ENCODE results near the gene RGPD8. TPM values are rescaled to one million over a fixed set of nuclear protein-coding genes. Genes with fewer than 3 reads are reported as not detected.
"Not testable (repeated sequence)": the region's sequence is repeated elsewhere in the genome, so short reads cannot be mapped to it uniquely, and the experiment has no call there.

The RGPD8 gene
- total and polyA plus RNA-seq, 5 donors from 2014 or later: 1.9 to 48.1 (median 2.5) TPM

- Histone ChIP-seq H3K27me3 (ENCODE audit: control insufficient read depth, insufficient read depth, low read length) (no peaks in the 10 kb centered on the region), H3K27ac (ENCODE audit: insufficient read depth, low read length, poor library complexity, severe bottlenecking) (no peak overlapping the region), H3K9me3 (ENCODE audit: control insufficient read depth in 2 of 2, low read length in 2 of 2) (no peaks in the 10 kb centered on the region), H3K36me3 (ENCODE audit: control insufficient read depth, insufficient read depth, low read length) (no peaks in the 10 kb centered on the region), H3K4me3 (ENCODE audit: low read depth, low read length) (no peak overlapping the region), H3K4me1 (ENCODE audit: control insufficient read depth, insufficient read depth, low read length, poor library complexity, severe bottlenecking) (no peaks in the 10 kb centered on the region)
- peaks cover 25% of the 10 kb centered on the region for H3K27me3 Mint-ChIP-seq
- H3K27ac Mint-ChIP-seq: peak overlapping the region in 1 of 3 donors; percentile 67
- no peaks in the 10 kb centered on the region for H3K9me3 Mint-ChIP-seq
- peaks cover 13 to 24% (median 20%) of the 10 kb centered on the region in 4 donors for H3K4me1 Mint-ChIP-seq
- H3K4me3 Mint-ChIP-seq: peak overlapping the region in 2 of 4 donors; percentile 32 to 52
- H3K36me3 Mint-ChIP-seq: no peaks in the 10 kb centered on the region
- ATAC-seq (ENCODE audit: low read depth in 2 of 2) (no peak), DNase-seq (no peak)
Measured at GRCh38 chr2:112433932-112434730, 686 bp upstream of the RGPD8 start.

- H3K27ac ChIP-seq (ENCODE audit: insufficient read depth, low read length, poor library complexity, severe bottlenecking): peak overlapping the region; percentile 66
- Mint-ChIP-seq H3K4me3 (peak overlapping the region; percentile 78 to 87 (median 82)), H3K27ac (peak overlapping the region in 2 of 3 donors; percentile 75 to 89), H3K4me1 (peaks cover 10 to 22% (median 16%) of the 10 kb centered on the region in 4 donors), H3K27me3 (peaks cover 14% of the 10 kb centered on the region)
- not testable (repeated sequence) for H3K9me3 Mint-ChIP-seq; H3K27me3 ChIP-seq (ENCODE audit: control insufficient read depth, insufficient read depth, low read length); H3K4me1 ChIP-seq (ENCODE audit: control insufficient read depth, insufficient read depth, low read length, poor library complexity, severe bottlenecking); H3K36me3 ChIP-seq (ENCODE audit: control insufficient read depth, insufficient read depth, low read length); H3K4me3 ChIP-seq (ENCODE audit: low read depth, low read length); H3K36me3 Mint-ChIP-seq; H3K9me3 ChIP-seq (ENCODE audit: control insufficient read depth in 2 of 2, low read length in 2 of 2)
- DNase-seq (peak in 2 of 3 donors; percentile 34 to 53), ATAC-seq (ENCODE audit: low read depth in 2 of 2) (peak; percentile 48)
Measured at GRCh38 chr2:112432735-112433479, 538 bp downstream of the RGPD8 start.

- H3K9me3 Mint-ChIP-seq; H3K27ac ChIP-seq (ENCODE audit: insufficient read depth, low read length, poor library complexity, severe bottlenecking); H3K36me3 Mint-ChIP-seq; H3K9me3 ChIP-seq (ENCODE audit: control insufficient read depth in 2 of 2, low read length in 2 of 2); H3K27me3 ChIP-seq (ENCODE audit: control insufficient read depth, insufficient read depth, low read length); H3K4me1 ChIP-seq (ENCODE audit: control insufficient read depth, insufficient read depth, low read length, poor library complexity, severe bottlenecking); H3K36me3 ChIP-seq (ENCODE audit: control insufficient read depth, insufficient read depth, low read length); ATAC-seq (ENCODE audit: low read depth in 2 of 2); H3K27me3 Mint-ChIP-seq: not testable (repeated sequence)
- Mint-ChIP-seq H3K4me3 (peak overlapping the region; percentile 71 to 87 (median 80)), H3K4me1 (peaks cover 9 to 22% (median 16%) of the 10 kb centered on the region in 4 donors), H3K27ac (peak overlapping the region in 2 of 3 donors; percentile 75 to 89)
- peak overlapping the region; percentile 31 for H3K4me3 ChIP-seq (ENCODE audit: low read depth, low read length)
- peak in 2 of 3 donors; percentile 12 to 15 for DNase-seq
Measured at GRCh38 chr2:112432390-112432734, 1.1 kb downstream of the RGPD8 start.

- H3K9me3 ChIP-seq (ENCODE audit: control insufficient read depth in 2 of 2, low read length in 2 of 2); H3K27me3 Mint-ChIP-seq; H3K36me3 Mint-ChIP-seq; H3K36me3 ChIP-seq (ENCODE audit: control insufficient read depth, insufficient read depth, low read length); H3K27ac ChIP-seq (ENCODE audit: insufficient read depth, low read length, poor library complexity, severe bottlenecking); H3K27me3 ChIP-seq (ENCODE audit: control insufficient read depth, insufficient read depth, low read length); H3K4me1 ChIP-seq (ENCODE audit: control insufficient read depth, insufficient read depth, low read length, poor library complexity, severe bottlenecking); ATAC-seq (ENCODE audit: low read depth in 2 of 2); H3K9me3 Mint-ChIP-seq: not testable (repeated sequence)
- H3K27ac Mint-ChIP-seq: peak overlapping the region in 2 of 3 donors; percentile 75 to 89
- DNase-seq: peak in 1 of 3 donors; percentile 25
- H3K4me3 Mint-ChIP-seq: peak overlapping the region; percentile 71 to 87 (median 80)
- H3K4me3 ChIP-seq (ENCODE audit: low read depth, low read length): peak overlapping the region; percentile 31
- H3K4me1 Mint-ChIP-seq: peaks cover 9 to 22% (median 16%) of the 10 kb centered on the region in 4 donors
Measured at GRCh38 chr2:112431587-112432295, 1.7 kb downstream of the RGPD8 start.

- not testable (repeated sequence) for H3K4me1 Mint-ChIP-seq; ATAC-seq (ENCODE audit: low read depth in 2 of 2); H3K9me3 Mint-ChIP-seq; H3K4me3 Mint-ChIP-seq; H3K36me3 Mint-ChIP-seq; H3K27me3 ChIP-seq (ENCODE audit: control insufficient read depth, insufficient read depth, low read length); H3K9me3 ChIP-seq (ENCODE audit: control insufficient read depth in 2 of 2, low read length in 2 of 2); DNase-seq; H3K4me3 ChIP-seq (ENCODE audit: low read depth, low read length); H3K27ac ChIP-seq (ENCODE audit: insufficient read depth, low read length, poor library complexity, severe bottlenecking); H3K36me3 ChIP-seq (ENCODE audit: control insufficient read depth, insufficient read depth, low read length); H3K27me3 Mint-ChIP-seq; H3K27ac Mint-ChIP-seq; H3K4me1 ChIP-seq (ENCODE audit: control insufficient read depth, insufficient read depth, low read length, poor library complexity, severe bottlenecking)
Measured at GRCh38 chr2:112424553-112424952, 8.9 kb downstream of the RGPD8 start.

GRCh38 chr2:112416860-112417259, 16.6 kb downstream of the RGPD8 start:
- H3K27me3 Mint-ChIP-seq; H3K4me1 ChIP-seq (ENCODE audit: control insufficient read depth, insufficient read depth, low read length, poor library complexity, severe bottlenecking); H3K4me3 Mint-ChIP-seq; H3K27ac Mint-ChIP-seq; H3K27me3 ChIP-seq (ENCODE audit: control insufficient read depth, insufficient read depth, low read length); H3K36me3 ChIP-seq (ENCODE audit: control insufficient read depth, insufficient read depth, low read length); H3K4me1 Mint-ChIP-seq; H3K9me3 Mint-ChIP-seq; H3K4me3 ChIP-seq (ENCODE audit: low read depth, low read length); H3K36me3 Mint-ChIP-seq; H3K27ac ChIP-seq (ENCODE audit: insufficient read depth, low read length, poor library complexity, severe bottlenecking); DNase-seq; H3K9me3 ChIP-seq (ENCODE audit: control insufficient read depth in 2 of 2, low read length in 2 of 2); ATAC-seq (ENCODE audit: low read depth in 2 of 2): not testable (repeated sequence)

GRCh38 chr2:112360055-112360454, 73.4 kb downstream of the RGPD8 start:
- H3K36me3 Mint-ChIP-seq; ATAC-seq (ENCODE audit: low read depth in 2 of 2); H3K4me3 ChIP-seq (ENCODE audit: low read depth, low read length); H3K27ac ChIP-seq (ENCODE audit: insufficient read depth, low read length, poor library complexity, severe bottlenecking); H3K4me1 ChIP-seq (ENCODE audit: control insufficient read depth, insufficient read depth, low read length, poor library complexity, severe bottlenecking); H3K27me3 Mint-ChIP-seq; H3K27me3 ChIP-seq (ENCODE audit: control insufficient read depth, insufficient read depth, low read length); H3K4me1 Mint-ChIP-seq; H3K36me3 ChIP-seq (ENCODE audit: control insufficient read depth, insufficient read depth, low read length); DNase-seq; H3K9me3 ChIP-seq (ENCODE audit: control insufficient read depth in 2 of 2, low read length in 2 of 2); H3K4me3 Mint-ChIP-seq: not testable (repeated sequence)
- H3K9me3 Mint-ChIP-seq: peaks cover 3 to 11% (median 5%) of the 10 kb centered on the region in 7 donors
- peak overlapping the region in 1 of 3 donors; percentile 45 for H3K27ac Mint-ChIP-seq
